HepG2 (cell line): ENCODE results near the gene PRDX5.

Experiments used
- CBFB ChIP-seq: sonication (generic); formaldehyde crosslinking; IDR thresholded peaks from 2 replicates; pipeline ENCODE4 v1.4.0; 2020; ENCODE audit warnings: missing genetic modification reagents
- CTCF ChIP-seq: sonication (generic); formaldehyde crosslinking; IDR thresholded peaks from 2 replicates; pipeline ENCODE4 v1.5.0; 2020; ENCODE audit warnings: mild to moderate bottlenecking, missing genetic modification reagents, moderate library complexity
- EZH2 ChIP-seq: conservative IDR thresholded peaks from 2 replicates; pipeline ENCODE4 v1.6.1; 2012; ENCODE audit warnings: mild to moderate bottlenecking, low read depth, low read length, moderate library complexity
- NR3C1 ChIP-seq: sonication (generic); formaldehyde crosslinking; IDR thresholded peaks from 2 replicates; pipeline ENCODE4 v1.4.0; 2020; ENCODE audit warnings: missing genetic modification reagents
- PRMT3 ChIP-seq: sonication (generic); formaldehyde crosslinking; IDR thresholded peaks from 2 replicates; pipeline ENCODE4 v1.8.1; 2022; ENCODE audit warnings: low read depth, mild to moderate bottlenecking, moderate library complexity, missing genetic modification reagents, borderline replicate concordance
- RAD21 ChIP-seq: fragments of 450-650 bp; formaldehyde crosslinking; IDR thresholded peaks from 2 replicates; pipeline ENCODE4 v1.5.0; 2020; ENCODE audit warnings: mild to moderate bottlenecking
- ZNF556 ChIP-seq: sonication (generic); formaldehyde crosslinking; IDR thresholded peaks from 2 replicates; pipeline ENCODE4 v1.4.0; 2020; ENCODE audit warnings: mild to moderate bottlenecking, missing genetic modification reagents, borderline replicate concordance

GRCh38 chr11:64330888-64331287 lies 13.0 kb downstream of the PRDX5 start:
- TF ChIP-seq CBFB, result no peak
- no peak for TF ChIP-seq PRMT3
- no peak for TF ChIP-seq EZH2
- no peak for TF ChIP-seq RAD21 (CRISPR knock-in tag)
- no peak for TF ChIP-seq CTCF
- TF ChIP-seq NR3C1 (CRISPR knock-in tag), result no peak
- TF ChIP-seq ZNF556, result no peak
